ENCODE results near the gene OAF.

DNA sequence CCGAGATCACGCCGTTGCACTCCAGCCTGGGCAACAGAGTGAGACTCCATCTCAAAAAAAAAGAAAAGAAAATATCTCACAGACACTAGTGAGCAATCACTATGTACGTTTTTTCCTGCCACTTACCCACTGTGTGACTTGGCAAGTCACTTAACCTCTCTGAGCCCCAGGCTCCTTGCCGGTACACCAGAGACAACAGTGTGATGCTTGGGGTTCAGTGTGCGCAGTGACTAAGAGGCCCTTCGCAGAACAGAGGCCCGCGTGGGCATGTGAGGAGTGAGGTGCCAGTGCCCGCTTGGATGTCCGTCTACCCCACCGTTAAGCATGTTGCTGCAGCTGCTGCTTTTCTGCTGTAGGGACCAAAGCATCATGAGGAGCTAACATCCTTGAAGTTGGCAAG, 6.7 kb downstream of the OAF start:
- TF ChIP-seq EZH2 (IDR thresholded peaks at IDR 0.05) (no peak), POLR2AphosphoS5 (IDR thresholded peaks at IDR 0.05; ENCODE audit: borderline replicate concordance, low read depth, low read length) (no peak)
